ENCODE results near the gene ID2. TPM values are rescaled to one million over a fixed set of nuclear protein-coding genes. Genes with fewer than 3 reads are reported as not detected.
"Not testable (repeated sequence)": the region's sequence is repeated elsewhere in the genome, so short reads cannot be mapped to it uniquely, and the experiment has no call there.

The ID2 gene
- total RNA-seq, 2 experiments from 2014 or later: 85.7 to 91.6 TPM

- DNase-seq: no peak
- intact Hi-C loops (cut with micrococcal nuclease): no loop called here
- Mint-ChIP-seq H3K27me3 (no peaks in the 10 kb centered on the region), H3K4me1 (ENCODE audit: low read depth) (no peaks in the 10 kb centered on the region), H3K4me3 (no peak overlapping the region), H3K36me3 (ENCODE audit: low read depth) (peaks cover 34% of the 10 kb centered on the region), H3K27ac (no peak overlapping the region), H3K9me3 (no peaks in the 10 kb centered on the region)
- ChIA-PET POLR2A (no interaction called here), CTCF (no interaction called here)
- no peak for ATAC-seq
- TF ChIP-seq, protein P1, sequence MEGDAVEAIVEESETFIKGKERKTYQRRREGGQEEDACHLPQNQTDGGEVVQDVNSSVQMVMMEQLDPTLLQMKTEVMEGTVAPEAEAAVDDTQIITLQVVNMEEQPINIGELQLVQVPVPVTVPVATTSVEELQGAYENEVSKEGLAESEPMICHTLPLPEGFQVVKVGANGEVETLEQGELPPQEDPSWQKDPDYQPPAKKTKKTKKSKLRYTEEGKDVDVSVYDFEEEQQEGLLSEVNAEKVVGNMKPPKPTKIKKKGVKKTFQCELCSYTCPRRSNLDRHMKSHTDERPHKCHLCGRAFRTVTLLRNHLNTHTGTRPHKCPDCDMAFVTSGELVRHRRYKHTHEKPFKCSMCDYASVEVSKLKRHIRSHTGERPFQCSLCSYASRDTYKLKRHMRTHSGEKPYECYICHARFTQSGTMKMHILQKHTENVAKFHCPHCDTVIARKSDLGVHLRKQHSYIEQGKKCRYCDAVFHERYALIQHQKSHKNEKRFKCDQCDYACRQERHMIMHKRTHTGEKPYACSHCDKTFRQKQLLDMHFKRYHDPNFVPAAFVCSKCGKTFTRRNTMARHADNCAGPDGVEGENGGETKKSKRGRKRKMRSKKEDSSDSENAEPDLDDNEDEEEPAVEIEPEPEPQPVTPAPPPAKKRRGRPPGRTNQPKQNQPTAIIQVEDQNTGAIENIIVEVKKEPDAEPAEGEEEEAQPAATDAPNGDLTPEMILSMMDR (IDR thresholded peaks at IDR 0.05): no peak
These were observed 46.6 kb downstream of the ID2 start for GRCh38 chr2:8728305-8729015.

DNA sequence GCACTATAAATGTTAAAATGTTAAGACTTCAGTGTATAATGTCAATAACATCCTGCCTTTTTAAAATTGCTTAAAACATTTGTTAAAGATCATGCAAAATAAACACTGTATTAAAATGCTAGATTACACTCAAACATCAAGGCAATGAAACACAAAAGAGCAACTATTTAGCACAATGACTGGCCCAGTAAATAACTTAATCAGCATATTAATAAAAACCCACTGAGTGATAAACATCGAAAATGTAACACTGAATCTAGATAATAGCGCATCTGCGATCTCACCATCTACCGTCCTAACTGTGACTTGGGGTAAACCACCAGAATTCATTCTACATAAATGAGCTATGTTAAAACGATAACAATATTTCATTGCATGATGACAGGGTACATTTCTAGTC is 47.2 kb downstream of the ID2 start:
- ATAC-seq; POLR2A ChIA-PET; H3K27me3 Mint-ChIP-seq; H3K9me3 Mint-ChIP-seq; H3K4me3 Mint-ChIP-seq; DNase-seq; CTCF ChIA-PET; H3K4me1 Mint-ChIP-seq (ENCODE audit: low read depth); H3K27ac Mint-ChIP-seq; intact Hi-C loops (cut with micrococcal nuclease): not testable (repeated sequence)
- peaks cover 39% of the 10 kb centered on the region for H3K36me3 Mint-ChIP-seq (ENCODE audit: low read depth)

GRCh38 chr2:8729939-8730338 is 48.1 kb downstream of the ID2 start:
- ATAC-seq (no peak), DNase-seq (no peak)
- Mint-ChIP-seq H3K4me1 (ENCODE audit: low read depth) (no peaks in the 10 kb centered on the region), H3K27ac (no peak overlapping the region), H3K27me3 (no peaks in the 10 kb centered on the region), H3K9me3 (no peaks in the 10 kb centered on the region), H3K36me3 (ENCODE audit: low read depth) (peaks cover 40% of the 10 kb centered on the region), H3K4me3 (no peak overlapping the region)
- intact Hi-C loops (cut with micrococcal nuclease): no loop called here
- ChIA-PET CTCF (no interaction called here), POLR2A (no interaction called here)
- TF ChIP-seq, protein P1 (IDR thresholded peaks at IDR 0.05): no peak

DNA sequence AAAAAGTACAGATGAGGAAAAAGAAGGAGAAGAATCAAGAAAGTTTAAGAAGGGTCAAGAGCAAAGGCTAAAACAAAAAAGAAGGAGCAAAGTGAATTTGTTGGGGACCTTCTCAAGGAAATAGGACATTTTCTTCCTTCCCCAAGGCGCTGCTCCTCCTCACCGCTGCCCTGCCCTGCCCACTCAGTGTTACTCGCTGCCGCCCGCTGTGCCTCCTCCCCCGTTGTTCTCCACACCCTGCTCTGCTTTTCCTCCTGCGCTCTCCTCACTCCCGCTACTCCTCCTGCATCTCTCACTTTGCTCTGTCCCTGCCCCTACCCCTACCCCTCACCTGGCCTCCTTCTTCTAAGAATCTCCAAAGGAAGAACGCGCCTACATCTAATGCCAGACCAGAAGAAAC is 50.7 kb downstream of the ID2 start:
- no peak overlapping the region for H3K27ac Mint-ChIP-seq
- TF ChIP-seq, protein P1 (IDR thresholded peaks at IDR 0.05): no peak
- DNase-seq: no peak
- H3K36me3 Mint-ChIP-seq (ENCODE audit: low read depth): peaks cover 42% of the 10 kb centered on the region
- H3K27me3 Mint-ChIP-seq: no peaks in the 10 kb centered on the region
- ChIA-PET POLR2A (no interaction called here), CTCF (interaction anchor here (1.2 kb wide), 1 partner anchor 12 kb away, joined by 4 read pairs; no protein-coding TSS in a partner anchor)
- intact Hi-C loops (cut with micrococcal nuclease): no loop called here
- H3K4me3 Mint-ChIP-seq: no peak overlapping the region
- no peaks in the 10 kb centered on the region for H3K9me3 Mint-ChIP-seq
- no peak for ATAC-seq
- H3K4me1 Mint-ChIP-seq (ENCODE audit: low read depth): no peaks in the 10 kb centered on the region

Other genes with a start within 250 kb of the ID2 start
- gene KIDINS220, start 155.6 kb downstream of the ID2 start, total RNA-seq: 10 to 100 TPM; 20.8 to 20.9 TPM